GM12892 (cell line): Measurements from ENCODE around the gene SCARB1.

ENCODE experiments used
- DNase-seq: peaks from one replicate; pipeline ENCODE4 v3.0.0; 2011; ENCODE audit not compliant: insufficient read length
- FAIRE-seq: peaks from 2 replicates; lab custom pipeline; 2011; peaks lifted over from hg19 to GRCh38; lab: Jason Lieb, UNC
- POLR2A ChIP-seq: IDR thresholded peaks from 2 replicates; pipeline ENCODE4 v1.6.1; 2011; ENCODE audit warnings: low read depth, low read length, control low read depth
- POLR2AphosphoS5 ChIP-seq: IDR thresholded peaks from 2 replicates; pipeline ENCODE4 v1.6.1; 2011; ENCODE audit warnings: low read depth, low read length, control low read depth
- TAF1 ChIP-seq: IDR thresholded peaks from 2 replicates; pipeline ENCODE4 v1.6.1; 2011; ENCODE audit warnings: low read depth, mild to moderate bottlenecking, control low read depth, low read length, borderline replicate concordance

Gene SCARB1

GRCh38 chr12:124844411-124845397, 19.0 kb downstream of the SCARB1 start:
- no peak for TF ChIP-seq POLR2A
- no peak for TF ChIP-seq TAF1
- TF ChIP-seq POLR2AphosphoS5: no peak
- no peak for DNase-seq
- no peak for FAIRE-seq

- DNase-seq (no peak), FAIRE-seq (no peak)
Observed at GRCh38 chr12:124842800-124843510, 20.7 kb downstream of the SCARB1 start.

GRCh38 chr12:124842073-124842749, 21.5 kb downstream of the SCARB1 start:
- FAIRE-seq (no peak), DNase-seq (no peak)
- TF ChIP-seq POLR2AphosphoS5 (no peak), POLR2A (no peak), TAF1 (no peak)

More at GRCh38 chr12:124842800-124843510, 20.7 kb downstream of the SCARB1 start:
- no peak for TF ChIP-seq POLR2AphosphoS5
- no peak for TF ChIP-seq TAF1
- TF ChIP-seq POLR2A: no peak

GRCh38 chr12:124841558-124841945, 22.1 kb downstream of the SCARB1 start:
- DNase-seq: no peak
- FAIRE-seq: no peak
- TF ChIP-seq TAF1 (no peak), POLR2A (no peak), POLR2AphosphoS5 (no peak)

- no peak for DNase-seq
- no peak for TF ChIP-seq POLR2AphosphoS5
- TF ChIP-seq TAF1: no peak
- FAIRE-seq: no peak
Observed at GRCh38 chr12:124837958-124838803, 25.5 kb downstream of the SCARB1 start.

- no peak for TF ChIP-seq POLR2AphosphoS5
- TF ChIP-seq TAF1: no peak
- TF ChIP-seq POLR2A: no peak
- DNase-seq (no peak), FAIRE-seq (no peak)
Observed at GRCh38 chr12:124837249-124837897, 26.3 kb downstream of the SCARB1 start.

GRCh38 chr12:124836759-124837158, 26.9 kb downstream of the SCARB1 start:
- TF ChIP-seq POLR2A: no peak
- no peak for TF ChIP-seq TAF1
- TF ChIP-seq POLR2AphosphoS5: no peak
- no peak for DNase-seq
- FAIRE-seq: no peak

- FAIRE-seq (no peak), DNase-seq (no peak)
- TF ChIP-seq POLR2AphosphoS5 (no peak), TAF1 (no peak), POLR2A (no peak)
Observed at GRCh38 chr12:124835656-124836410, 27.8 kb downstream of the SCARB1 start.

- FAIRE-seq (no peak), DNase-seq (no peak)
Observed at GRCh38 chr12:124834822-124835221, 28.8 kb downstream of the SCARB1 start.

GRCh38 chr12:124833693-124834122, 30.0 kb downstream of the SCARB1 start:
- no peak for DNase-seq
- FAIRE-seq: no peak

More at GRCh38 chr12:124834822-124835221, 28.8 kb downstream of the SCARB1 start:
- no peak for TF ChIP-seq POLR2A
- TF ChIP-seq TAF1: no peak
- no peak for TF ChIP-seq POLR2AphosphoS5

More at GRCh38 chr12:124833693-124834122, 30.0 kb downstream of the SCARB1 start:
- TF ChIP-seq TAF1: no peak
